Muscle layer of colon (tissue), 2 donors: ENCODE measurements around the gene MYO1B.

ENCODE experiments used
- H3K27ac ChIP-seq: one replicate; pipeline ENCODE4 v1.7.0; 2013; ENCODE audit warnings: low read depth, mild to moderate bottlenecking, low read length, moderate library complexity
- H3K27me3 ChIP-seq, 2 donors: one replicate each; pipeline ENCODE4 v1.7.0; 2013; ENCODE audit warnings: low read length in 2 of 2, mild to moderate bottlenecking in 2 of 2; ENCODE audit not compliant: insufficient read depth in 2 of 2, control insufficient read depth in 1 of 2
- H3K36me3 ChIP-seq: one replicate; pipeline ENCODE4 v1.7.0; 2013; ENCODE audit warnings: mild to moderate bottlenecking, low read length; ENCODE audit not compliant: insufficient read depth
- H3K4me1 ChIP-seq: one replicate; pipeline ENCODE4 v1.7.0; 2013; ENCODE audit warnings: mild to moderate bottlenecking, low read length; ENCODE audit not compliant: insufficient read depth
- H3K4me3 ChIP-seq, 2 donors: one replicate each; pipeline ENCODE4 v1.7.0; 2013; ENCODE audit warnings: low read length in 2 of 2, low read depth in 1 of 2, mild to moderate bottlenecking in 1 of 2, moderate library complexity in 1 of 2
- H3K9ac ChIP-seq: one replicate; pipeline ENCODE4 v1.7.0; 2013; ENCODE audit warnings: low read length
- H3K9me3 ChIP-seq: one replicate; pipeline ENCODE4 v1.7.0; 2013; ENCODE audit warnings: mild to moderate bottlenecking, low read length
- donor health status: abdominal sarcoma.
- donor health status: Adenocarcinoma of cecum.

Gene MYO1B

GRCh38 chr2:191245046-191245868 lies at the start of gene MYO1B:
Gene MYO1B, plus strand, starts transcription at chr2:191245404. Its CDS starts 31,492 bp downstream, at chr2:191276896.
- H3K9ac ChIP-seq: no peak within 1 kb of the TSS

GRCh38 chr2:191197096-191197495 lies 48.1 kb upstream of the MYO1B start:
- H3K4me1 ChIP-seq: no peaks in the 10 kb centered on the region
- no peaks in the 10 kb centered on the region for H3K27me3 ChIP-seq
- no peak overlapping the region for H3K27ac ChIP-seq
- H3K9me3 ChIP-seq: no peaks in the 10 kb centered on the region
- no peak overlapping the region for H3K4me3 ChIP-seq
- H3K9ac ChIP-seq: no peak overlapping the region
- H3K36me3 ChIP-seq: no peaks in the 10 kb centered on the region

More at GRCh38 chr2:191245046-191245868, at the start of gene MYO1B:
- H3K4me3 ChIP-seq: peak within 1 kb of the TSS; percentile 53 to 64
- H3K27me3 ChIP-seq: peaks cover 0 to 8% of the 10 kb centered on the region in 2 donors
- H3K36me3 ChIP-seq: no peaks in the 10 kb centered on the region
- no peak within 1 kb of the TSS for H3K27ac ChIP-seq
- H3K4me1 ChIP-seq: no peaks in the 10 kb centered on the region
- H3K9me3 ChIP-seq: no peaks in the 10 kb centered on the region

GRCh38 chr2:191198271-191198670 lies 46.9 kb upstream of the MYO1B start:
- Histone ChIP-seq H3K4me3 (no peak overlapping the region), H3K27me3 (no peaks in the 10 kb centered on the region), H3K36me3 (no peaks in the 10 kb centered on the region), H3K9ac (no peak overlapping the region), H3K4me1 (no peaks in the 10 kb centered on the region), H3K9me3 (no peaks in the 10 kb centered on the region), H3K27ac (no peak overlapping the region)

DNA sequence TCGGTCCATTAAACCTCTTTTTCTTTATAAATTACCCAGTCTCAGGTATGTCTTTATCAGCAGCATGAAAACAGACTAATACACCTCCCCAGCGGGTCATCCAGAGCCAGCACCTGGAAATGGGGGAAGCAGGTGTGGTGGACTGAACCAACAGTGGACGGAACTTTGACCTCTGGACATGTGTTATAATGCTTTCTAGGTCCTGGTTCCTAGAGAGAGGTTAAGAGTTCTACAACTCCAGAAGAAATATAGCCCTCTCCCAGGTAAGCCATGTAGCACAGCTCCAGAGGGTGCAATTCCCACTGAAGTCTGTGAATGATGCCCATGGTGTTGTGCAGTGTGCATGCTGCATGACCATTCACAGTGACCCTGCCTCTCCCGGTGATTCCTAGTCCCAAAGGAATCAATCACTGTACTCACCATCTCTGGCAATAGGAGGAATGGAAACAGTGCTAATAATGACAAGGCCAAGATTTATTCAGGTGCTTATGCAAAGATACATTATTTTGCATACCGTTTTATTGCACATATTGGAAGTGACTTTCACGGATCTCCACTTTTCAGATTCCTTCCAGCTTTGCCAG lies 45.2 kb upstream of the MYO1B start:
- H3K4me3 ChIP-seq: no peak overlapping the region
- H3K27ac ChIP-seq: no peak overlapping the region
- no peaks in the 10 kb centered on the region for H3K36me3 ChIP-seq
- H3K9me3 ChIP-seq: no peaks in the 10 kb centered on the region
- no peaks in the 10 kb centered on the region for H3K27me3 ChIP-seq
- H3K9ac ChIP-seq: no peak overlapping the region
- no peaks in the 10 kb centered on the region for H3K4me1 ChIP-seq

DNA sequence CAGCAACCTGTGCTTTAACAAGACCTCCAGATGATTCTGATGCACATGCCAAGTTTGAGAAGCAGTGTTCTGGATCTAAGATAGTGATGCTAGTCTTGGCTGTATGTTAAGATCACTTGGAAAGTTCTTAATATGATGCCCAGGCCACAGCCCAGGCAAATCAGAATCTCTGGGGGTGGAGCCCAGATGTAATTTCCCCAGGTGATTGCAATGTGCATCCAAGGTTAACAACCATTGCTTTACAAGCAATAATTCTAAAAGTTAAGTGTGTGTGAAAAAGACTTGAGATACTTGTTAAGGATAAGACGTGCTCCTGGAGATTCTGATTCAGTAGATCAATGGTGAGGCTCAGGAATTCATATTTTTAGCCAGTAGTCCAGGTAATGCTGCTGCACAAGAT lies 44.3 kb upstream of the MYO1B start:
- no peaks in the 10 kb centered on the region for H3K4me1 ChIP-seq
- H3K27me3 ChIP-seq: no peaks in the 10 kb centered on the region
- H3K36me3 ChIP-seq: no peaks in the 10 kb centered on the region
- H3K9ac ChIP-seq: no peak overlapping the region
- no peaks in the 10 kb centered on the region for H3K9me3 ChIP-seq
- H3K27ac ChIP-seq: no peak overlapping the region
- no peak overlapping the region for H3K4me3 ChIP-seq

GRCh38 chr2:191202209-191202721 lies 42.9 kb upstream of the MYO1B start:
- Histone ChIP-seq H3K27ac (no peak overlapping the region), H3K36me3 (no peaks in the 10 kb centered on the region), H3K9me3 (no peaks in the 10 kb centered on the region), H3K4me1 (no peaks in the 10 kb centered on the region), H3K27me3 (no peaks in the 10 kb centered on the region), H3K4me3 (no peak overlapping the region), H3K9ac (no peak overlapping the region)

DNA sequence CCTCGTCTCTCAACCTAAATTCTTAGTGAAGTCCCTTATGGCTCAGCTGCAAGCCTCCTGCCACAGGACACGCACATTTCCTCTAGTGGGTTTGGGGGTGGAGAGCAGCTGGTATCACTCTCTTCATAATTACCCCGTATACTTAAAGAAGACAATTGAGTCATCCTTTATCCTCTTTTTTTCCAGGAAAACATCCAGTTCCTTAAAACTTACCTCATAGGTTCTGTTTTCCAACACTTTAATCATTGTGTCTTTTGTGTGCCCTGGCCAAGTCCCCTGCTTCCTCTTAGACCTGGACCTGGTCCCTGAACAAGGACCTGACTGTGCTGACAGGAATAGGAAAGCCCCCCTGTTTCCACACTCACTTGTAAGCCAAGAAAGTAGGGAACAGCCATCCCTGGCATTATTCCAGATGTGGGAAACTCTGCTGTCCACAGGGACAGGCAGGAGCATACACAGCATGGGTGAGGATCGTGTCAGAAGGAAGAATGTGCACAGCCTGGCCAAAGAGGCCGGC lies 42.3 kb upstream of the MYO1B start:
- no peak overlapping the region for H3K4me3 ChIP-seq
- no peak overlapping the region for H3K9ac ChIP-seq
- no peak overlapping the region for H3K27ac ChIP-seq
- no peaks in the 10 kb centered on the region for H3K4me1 ChIP-seq
- no peaks in the 10 kb centered on the region for H3K9me3 ChIP-seq
- H3K36me3 ChIP-seq: no peaks in the 10 kb centered on the region
- H3K27me3 ChIP-seq: no peaks in the 10 kb centered on the region

DNA sequence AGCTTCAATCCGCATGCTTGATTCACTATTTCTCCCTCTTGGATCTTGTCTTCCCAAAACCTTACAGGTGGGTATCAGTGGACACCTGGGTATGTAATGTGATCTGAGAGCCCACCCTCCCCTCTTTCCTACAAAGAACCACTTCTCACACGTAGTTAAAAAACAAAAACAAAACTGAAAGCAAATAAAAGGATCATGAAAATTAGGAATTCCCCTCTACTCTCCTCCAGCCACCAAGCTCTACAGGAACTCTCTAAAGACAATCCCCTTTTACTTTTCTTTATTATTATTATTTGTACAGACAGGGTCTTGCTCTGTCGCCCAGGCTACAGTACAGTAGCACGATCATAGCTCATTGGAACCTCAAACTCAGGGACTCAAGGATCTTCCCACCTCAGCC lies 40.8 kb upstream of the MYO1B start:
- H3K9ac ChIP-seq: no peak overlapping the region
- no peak overlapping the region for H3K27ac ChIP-seq

DNA sequence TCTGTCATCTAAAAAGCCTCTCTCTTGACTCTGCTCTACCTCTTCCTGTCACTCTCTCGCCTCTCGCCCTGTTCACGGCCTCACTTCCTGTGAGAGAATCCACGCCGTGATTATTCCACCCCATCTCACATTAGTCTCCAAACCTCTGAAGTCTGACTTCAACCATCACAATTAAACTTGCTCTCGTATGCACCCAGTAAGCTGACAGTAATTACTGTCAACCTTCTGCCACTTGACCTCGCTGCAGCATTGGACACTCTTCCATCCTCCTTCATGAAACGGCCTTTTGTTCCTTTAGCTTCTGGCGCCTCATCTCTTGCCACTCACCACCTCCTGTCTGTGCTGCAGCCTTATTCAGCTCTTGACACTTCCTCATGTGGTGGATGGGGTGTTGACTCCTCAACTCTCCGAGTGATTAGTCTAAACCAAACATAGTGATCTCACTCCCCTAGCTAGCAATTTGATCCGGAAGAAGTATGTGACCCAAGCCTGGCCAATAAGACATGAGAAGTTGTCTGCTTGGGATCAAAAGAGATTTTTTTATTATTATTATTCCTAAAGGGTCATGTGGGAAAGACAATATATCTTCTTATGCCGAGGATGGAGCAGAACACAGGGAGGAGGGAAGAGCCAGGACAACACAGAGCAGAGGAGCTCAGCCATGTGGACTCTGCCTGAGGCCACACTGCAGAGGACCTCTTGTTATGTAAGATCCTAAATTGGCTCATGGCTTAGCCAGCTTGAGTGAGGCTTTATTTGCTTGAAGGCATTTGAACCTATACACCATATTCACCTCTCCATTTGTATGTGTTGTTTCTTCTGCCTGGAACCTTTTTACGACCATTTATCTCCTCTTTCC lies 38.4 kb upstream of the MYO1B start:
- Histone ChIP-seq H3K9me3 (no peaks in the 10 kb centered on the region), H3K27ac (no peak overlapping the region), H3K9ac (no peak overlapping the region), H3K4me3 (no peak overlapping the region), H3K36me3 (no peaks in the 10 kb centered on the region), H3K27me3 (no peaks in the 10 kb centered on the region), H3K4me1 (no peaks in the 10 kb centered on the region)

More for the DNA sequence above, 40.8 kb upstream of the MYO1B start:
- Histone ChIP-seq H3K4me1 (no peaks in the 10 kb centered on the region), H3K9me3 (no peaks in the 10 kb centered on the region), H3K4me3 (no peak overlapping the region), H3K36me3 (no peaks in the 10 kb centered on the region), H3K27me3 (no peaks in the 10 kb centered on the region)

DNA sequence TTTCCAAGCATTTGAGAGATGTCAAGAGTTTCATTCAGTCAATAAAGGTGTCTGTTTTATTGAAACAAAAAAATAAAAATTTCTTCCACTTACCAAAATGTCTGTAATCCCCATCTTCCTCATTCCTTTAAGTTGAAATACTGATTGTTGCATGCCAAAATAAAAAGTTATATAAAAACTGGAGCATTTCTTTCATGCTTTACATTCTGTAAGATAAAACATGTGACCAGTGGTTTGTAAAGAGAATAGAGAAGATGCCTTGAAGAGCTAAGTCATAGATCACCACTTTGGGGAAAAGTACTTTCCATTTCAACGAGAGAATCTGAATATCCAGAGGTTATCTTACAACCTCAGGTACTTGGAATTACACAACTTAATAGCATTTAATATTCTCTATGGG lies 35.9 kb upstream of the MYO1B start:
- no peaks in the 10 kb centered on the region for H3K27me3 ChIP-seq
- no peak overlapping the region for H3K4me3 ChIP-seq
- no peaks in the 10 kb centered on the region for H3K4me1 ChIP-seq
- H3K27ac ChIP-seq: no peak overlapping the region
- H3K36me3 ChIP-seq: no peaks in the 10 kb centered on the region
- no peak overlapping the region for H3K9ac ChIP-seq
- no peaks in the 10 kb centered on the region for H3K9me3 ChIP-seq

GRCh38 chr2:191212119-191212518 lies 33.1 kb upstream of the MYO1B start:
- H3K27ac ChIP-seq: no peak overlapping the region
- no peaks in the 10 kb centered on the region for H3K4me1 ChIP-seq
- H3K36me3 ChIP-seq: no peaks in the 10 kb centered on the region
- no peak overlapping the region for H3K4me3 ChIP-seq
- H3K27me3 ChIP-seq: no peaks in the 10 kb centered on the region
- no peaks in the 10 kb centered on the region for H3K9me3 ChIP-seq
- H3K9ac ChIP-seq: no peak overlapping the region
